Immature natural killer cell (primary cell): ENCODE results near the gene ALOX15B. TPM values are rescaled to one million over a fixed set of nuclear protein-coding genes. Genes with fewer than 3 reads are reported as not detected.

Source experiments
- DNase-seq, 3 donors: peaks; one replicate each; pipeline ENCODE4 v3.0.0; 2022; ENCODE audit warnings: mixed read lengths in 1 of 3
- H3K27ac Mint-ChIP-seq, 6 donors: one replicate each; pipeline ENCODE4 v1.8.0; 2020; ENCODE audit warnings: mixed read lengths in 6 of 6, mild to moderate bottlenecking in 5 of 6, inconsistent platforms in 4 of 6, moderate library complexity in 3 of 6
- H3K27me3 Mint-ChIP-seq, 3 donors: one replicate each; pipeline ENCODE4 v1.8.0; 2020 to 2021; ENCODE audit warnings: low read depth in 3 of 3, mild to moderate bottlenecking in 3 of 3, mixed read lengths in 3 of 3, moderate library complexity in 3 of 3, inconsistent platforms in 1 of 3
- H3K36me3 Mint-ChIP-seq, 3 donors: one replicate each; pipeline ENCODE4 v1.8.0; 2020; ENCODE audit warnings: mixed read lengths in 3 of 3, inconsistent platforms in 2 of 3, mild to moderate bottlenecking in 2 of 3
- H3K4me1 Mint-ChIP-seq, 2 donors: one replicate each; pipeline ENCODE4 v1.8.0; 2020; ENCODE audit warnings: inconsistent platforms in 2 of 2, mild to moderate bottlenecking in 2 of 2, mixed read lengths in 2 of 2, moderate library complexity in 1 of 2
- H3K4me3 Mint-ChIP-seq, 5 donors: one replicate each; pipeline ENCODE4 v1.8.0; 2020; ENCODE audit warnings: mild to moderate bottlenecking in 5 of 5, mixed read lengths in 5 of 5, inconsistent platforms in 3 of 5, moderate library complexity in 3 of 5
- H3K9me3 Mint-ChIP-seq, 6 donors: one replicate each; pipeline ENCODE4 v1.8.0; 2020; ENCODE audit warnings: mild to moderate bottlenecking in 6 of 6, mixed read lengths in 6 of 6, inconsistent platforms in 4 of 6, moderate library complexity in 3 of 6
- polyA plus RNA-seq, 3 donors: library from polyadenylated mRNA; unstranded; fragments of 300-500 nt; fragmentation: Illumina TruSeq; gene quantifications; one replicate each; pipeline ENCODE4 v1.2.3, GENCODE V29; 2021

Gene ALOX15B
- polyA plus RNA-seq, 3 donors from 2014 or later: not detected

GRCh38 chr17:8005357-8005756 lies 33.5 kb upstream of the ALOX15B start:
- Mint-ChIP-seq H3K4me3 (no peak overlapping the region), H3K4me1 (peaks cover 8% of the 10 kb centered on the region in 2 donors), H3K27ac (peak overlapping the region in 1 of 6 donors; percentile 3), H3K36me3 (no peaks in the 10 kb centered on the region), H3K9me3 (no peaks in the 10 kb centered on the region), H3K27me3 (peaks cover 7 to 27% (median 9%) of the 10 kb centered on the region in 3 donors)
- no peak for DNase-seq

- peaks cover 5 to 23% (median 6%) of the 10 kb centered on the region in 3 donors for H3K27me3 Mint-ChIP-seq
- H3K27ac Mint-ChIP-seq: no peak overlapping the region
- H3K4me3 Mint-ChIP-seq: no peak overlapping the region
- DNase-seq: no peak
- no peaks in the 10 kb centered on the region for H3K9me3 Mint-ChIP-seq
- peaks cover 8% of the 10 kb centered on the region in 2 donors for H3K4me1 Mint-ChIP-seq
- no peaks in the 10 kb centered on the region for H3K36me3 Mint-ChIP-seq
Measured at GRCh38 chr17:8005967-8006730, 32.7 kb upstream of the ALOX15B start.

GRCh38 chr17:8006836-8007680 lies 31.8 kb upstream of the ALOX15B start:
- Mint-ChIP-seq H3K9me3 (no peaks in the 10 kb centered on the region), H3K4me1 (peaks cover 3 to 5% of the 10 kb centered on the region in 2 donors), H3K4me3 (no peak overlapping the region), H3K36me3 (no peaks in the 10 kb centered on the region), H3K27ac (no peak overlapping the region), H3K27me3 (peaks cover 3 to 18% (median 3%) of the 10 kb centered on the region in 3 donors)
- DNase-seq: no peak

- Mint-ChIP-seq H3K27ac (no peak overlapping the region), H3K4me1 (peaks cover 0 to 2% of the 10 kb centered on the region in 2 donors), H3K27me3 (peaks cover 0 to 16% (median 2%) of the 10 kb centered on the region in 3 donors), H3K9me3 (no peaks in the 10 kb centered on the region), H3K36me3 (no peaks in the 10 kb centered on the region), H3K4me3 (no peak overlapping the region)
- no peak for DNase-seq
Measured at GRCh38 chr17:8007836-8008235, 31.0 kb upstream of the ALOX15B start.

GRCh38 chr17:8012045-8012580 lies 26.7 kb upstream of the ALOX15B start:
- Mint-ChIP-seq H3K36me3 (no peaks in the 10 kb centered on the region), H3K4me1 (peaks cover 7 to 10% of the 10 kb centered on the region in 2 donors), H3K9me3 (no peaks in the 10 kb centered on the region), H3K4me3 (no peak overlapping the region), H3K27ac (no peak overlapping the region), H3K27me3 (peaks cover 2 to 17% (median 7%) of the 10 kb centered on the region in 3 donors)
- no peak for DNase-seq

GRCh38 chr17:8012996-8013640 lies 25.7 kb upstream of the ALOX15B start:
- peak overlapping the region in 2 of 6 donors; percentile 3 to 77 for H3K27ac Mint-ChIP-seq
- peak overlapping the region in 1 of 5 donors; percentile 15 for H3K4me3 Mint-ChIP-seq
- peaks cover 2 to 18% (median 7%) of the 10 kb centered on the region in 3 donors for H3K27me3 Mint-ChIP-seq
- peaks cover 8 to 10% of the 10 kb centered on the region in 2 donors for H3K4me1 Mint-ChIP-seq
- no peaks in the 10 kb centered on the region for H3K9me3 Mint-ChIP-seq
- no peak for DNase-seq
- no peaks in the 10 kb centered on the region for H3K36me3 Mint-ChIP-seq

- Mint-ChIP-seq H3K27ac (peak overlapping the region in 1 of 6 donors; percentile 3), H3K4me1 (peaks cover 8 to 10% of the 10 kb centered on the region in 2 donors), H3K36me3 (no peaks in the 10 kb centered on the region), H3K9me3 (no peaks in the 10 kb centered on the region), H3K4me3 (peak overlapping the region in 1 of 5 donors; percentile 15), H3K27me3 (peaks cover 2 to 21% (median 8%) of the 10 kb centered on the region in 3 donors)
- no peak for DNase-seq
Measured at GRCh38 chr17:8013731-8014557, 24.9 kb upstream of the ALOX15B start.

GRCh38 chr17:8014558-8014850 lies 24.4 kb upstream of the ALOX15B start:
- H3K36me3 Mint-ChIP-seq: no peaks in the 10 kb centered on the region
- DNase-seq: no peak
- H3K4me3 Mint-ChIP-seq: peak overlapping the region in 1 of 5 donors; percentile 11
- H3K9me3 Mint-ChIP-seq: no peaks in the 10 kb centered on the region
- peaks cover 8 to 10% of the 10 kb centered on the region in 2 donors for H3K4me1 Mint-ChIP-seq
- H3K27me3 Mint-ChIP-seq: peaks cover 2 to 21% (median 9%) of the 10 kb centered on the region in 3 donors
- H3K27ac Mint-ChIP-seq: no peak overlapping the region

- Mint-ChIP-seq H3K4me3 (peak overlapping the region in 4 of 5 donors; percentile 13 to 49 (median 16)), H3K4me1 (peaks cover 8 to 10% of the 10 kb centered on the region in 2 donors), H3K9me3 (no peaks in the 10 kb centered on the region), H3K27ac (no peak overlapping the region), H3K27me3 (peaks cover 4 to 21% (median 9%) of the 10 kb centered on the region in 3 donors), H3K36me3 (no peaks in the 10 kb centered on the region)
- DNase-seq: no peak
Measured at GRCh38 chr17:8015236-8015956, 23.5 kb upstream of the ALOX15B start.

- H3K36me3 Mint-ChIP-seq: no peaks in the 10 kb centered on the region
- peaks cover 4 to 21% (median 9%) of the 10 kb centered on the region in 3 donors for H3K27me3 Mint-ChIP-seq
- H3K27ac Mint-ChIP-seq: no peak overlapping the region
- H3K4me1 Mint-ChIP-seq: peaks cover 8 to 10% of the 10 kb centered on the region in 2 donors
- peak overlapping the region; percentile 61 to 75 (median 73) for H3K4me3 Mint-ChIP-seq
- DNase-seq: no peak
- no peaks in the 10 kb centered on the region for H3K9me3 Mint-ChIP-seq
Measured at GRCh38 chr17:8015957-8016631, 22.8 kb upstream of the ALOX15B start.

GRCh38 chr17:8016632-8017424 lies 22.0 kb upstream of the ALOX15B start:
- Mint-ChIP-seq H3K36me3 (no peaks in the 10 kb centered on the region), H3K4me3 (peak overlapping the region; percentile 61 to 75 (median 73)), H3K27me3 (peaks cover 4 to 21% (median 9%) of the 10 kb centered on the region in 3 donors), H3K4me1 (peaks cover 8 to 10% of the 10 kb centered on the region in 2 donors), H3K9me3 (no peaks in the 10 kb centered on the region), H3K27ac (no peak overlapping the region)
- DNase-seq: peak; percentile 33 to 41 (median 35)
